GM12873 (cell line): ENCODE results near the gene PRKG1.

Experiments used
- TF ChIP-seq, protein P1 (sequence below): IDR thresholded peaks from 2 replicates; pipeline ENCODE4 v1.5.1; 2012; ENCODE audit warnings: low read depth, mild to moderate bottlenecking, moderate library complexity, low read length, control low read depth; ENCODE audit not compliant: insufficient read depth; ENCODE audit errors: missing control alignments

Gene PRKG1

GRCh38 chr10:51459476-51459875 lies 385.2 kb downstream of the PRKG1 start:
- TF ChIP-seq, protein P1, sequence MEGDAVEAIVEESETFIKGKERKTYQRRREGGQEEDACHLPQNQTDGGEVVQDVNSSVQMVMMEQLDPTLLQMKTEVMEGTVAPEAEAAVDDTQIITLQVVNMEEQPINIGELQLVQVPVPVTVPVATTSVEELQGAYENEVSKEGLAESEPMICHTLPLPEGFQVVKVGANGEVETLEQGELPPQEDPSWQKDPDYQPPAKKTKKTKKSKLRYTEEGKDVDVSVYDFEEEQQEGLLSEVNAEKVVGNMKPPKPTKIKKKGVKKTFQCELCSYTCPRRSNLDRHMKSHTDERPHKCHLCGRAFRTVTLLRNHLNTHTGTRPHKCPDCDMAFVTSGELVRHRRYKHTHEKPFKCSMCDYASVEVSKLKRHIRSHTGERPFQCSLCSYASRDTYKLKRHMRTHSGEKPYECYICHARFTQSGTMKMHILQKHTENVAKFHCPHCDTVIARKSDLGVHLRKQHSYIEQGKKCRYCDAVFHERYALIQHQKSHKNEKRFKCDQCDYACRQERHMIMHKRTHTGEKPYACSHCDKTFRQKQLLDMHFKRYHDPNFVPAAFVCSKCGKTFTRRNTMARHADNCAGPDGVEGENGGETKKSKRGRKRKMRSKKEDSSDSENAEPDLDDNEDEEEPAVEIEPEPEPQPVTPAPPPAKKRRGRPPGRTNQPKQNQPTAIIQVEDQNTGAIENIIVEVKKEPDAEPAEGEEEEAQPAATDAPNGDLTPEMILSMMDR: no peak

DNA sequence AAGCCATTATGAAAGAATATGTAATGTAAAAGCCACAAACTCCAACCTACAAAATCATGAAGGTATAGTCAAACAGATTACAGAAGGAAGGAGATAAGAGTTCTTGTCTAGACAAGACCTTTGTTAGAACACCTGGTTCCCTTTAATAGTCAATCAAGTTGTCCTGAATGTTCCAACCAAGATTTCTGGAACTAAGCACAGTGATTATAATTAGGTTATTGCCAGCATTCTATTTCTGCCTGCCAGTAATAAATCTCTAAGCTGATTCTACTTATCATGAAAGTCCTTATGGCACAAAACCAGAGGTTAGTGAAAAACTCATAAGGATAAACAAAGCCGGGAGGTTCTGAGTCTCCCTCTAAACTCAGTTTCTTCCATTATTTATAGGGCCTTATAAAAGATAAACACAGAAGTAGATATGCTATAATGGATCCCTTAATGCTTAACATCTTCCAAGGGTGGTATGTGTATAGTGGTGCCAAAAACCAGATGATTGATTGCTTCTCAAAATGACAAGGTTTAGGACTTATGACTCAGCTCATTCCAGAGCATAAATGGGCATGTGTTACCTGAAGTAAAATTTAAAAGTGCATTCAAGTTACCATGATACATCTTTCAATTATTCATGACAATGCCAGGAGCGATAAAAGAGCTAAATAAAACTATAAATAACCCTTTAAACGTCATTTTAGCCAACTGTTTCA lies 387.9 kb downstream of the PRKG1 start:
- TF ChIP-seq, protein P1: no peak

GRCh38 chr10:51468424-51468823 lies 394.1 kb downstream of the PRKG1 start:
- TF ChIP-seq, protein P1: no peak

DNA sequence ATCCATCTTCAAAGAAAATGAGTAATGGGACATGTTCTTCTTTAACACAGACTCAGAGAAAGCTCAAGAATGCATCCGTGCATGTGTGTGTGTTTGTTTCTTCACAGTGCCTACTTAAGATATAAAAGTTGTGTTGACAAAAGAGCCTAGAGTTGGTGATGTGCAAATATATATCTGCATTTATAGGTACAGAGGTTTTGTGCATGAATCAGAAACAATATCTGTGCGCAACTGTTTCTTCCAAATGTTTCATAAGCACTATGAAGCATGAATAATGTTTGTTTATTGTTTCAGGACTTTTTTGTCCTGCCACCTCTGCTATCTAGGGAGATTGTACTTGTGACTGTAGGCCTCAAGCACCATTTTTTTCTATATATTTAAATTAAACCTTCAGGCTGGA lies 395.4 kb downstream of the PRKG1 start:
- TF ChIP-seq, protein P1: no peak

- TF ChIP-seq, protein P1: no peak
Observed at GRCh38 chr10:51471271-51471670, 397.0 kb downstream of the PRKG1 start.

DNA sequence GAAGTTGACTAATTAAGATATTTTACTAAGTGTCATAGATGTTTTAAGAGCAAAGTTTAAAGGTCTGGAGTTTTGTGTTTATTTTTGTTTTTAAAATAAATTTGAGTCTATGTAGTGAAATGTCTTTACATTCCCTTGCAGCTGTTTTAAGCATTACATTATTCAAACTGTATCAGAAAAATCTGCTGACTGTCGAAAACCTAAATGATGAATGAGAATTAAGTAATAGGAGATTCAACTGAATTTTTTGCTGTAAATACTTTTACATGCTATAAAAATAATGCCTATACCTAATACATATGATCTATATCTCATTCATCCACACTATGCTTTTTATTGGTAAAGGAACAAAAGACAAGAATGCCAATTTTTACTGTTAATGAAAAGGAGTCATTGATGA lies 397.9 kb downstream of the PRKG1 start:
- TF ChIP-seq, protein P1: no peak

GRCh38 chr10:51479711-51480110 lies 405.4 kb downstream of the PRKG1 start:
- TF ChIP-seq, protein P1: no peak
